Retinal pigment epithelial cell (primary cell): ENCODE results near the gene TNRC18.

Experiments used
- DNase-seq: peaks from one replicate; pipeline ENCODE4 v3.0.0-alpha.2; 2010; ENCODE audit warnings: low read depth
- H3K4me3 ChIP-seq: 2 replicates; pipeline ENCODE4 v1.5.1; 2011; ENCODE audit warnings: mild to moderate bottlenecking, low read length, control low read depth, moderate library complexity
- TF ChIP-seq, protein P1 (sequence below): conservative IDR thresholded peaks from 2 replicates; pipeline ENCODE4 v1.5.1; 2011; ENCODE audit warnings: low read depth, low read length, control low read depth, inconsistent platforms

The TNRC18 gene

DNA sequence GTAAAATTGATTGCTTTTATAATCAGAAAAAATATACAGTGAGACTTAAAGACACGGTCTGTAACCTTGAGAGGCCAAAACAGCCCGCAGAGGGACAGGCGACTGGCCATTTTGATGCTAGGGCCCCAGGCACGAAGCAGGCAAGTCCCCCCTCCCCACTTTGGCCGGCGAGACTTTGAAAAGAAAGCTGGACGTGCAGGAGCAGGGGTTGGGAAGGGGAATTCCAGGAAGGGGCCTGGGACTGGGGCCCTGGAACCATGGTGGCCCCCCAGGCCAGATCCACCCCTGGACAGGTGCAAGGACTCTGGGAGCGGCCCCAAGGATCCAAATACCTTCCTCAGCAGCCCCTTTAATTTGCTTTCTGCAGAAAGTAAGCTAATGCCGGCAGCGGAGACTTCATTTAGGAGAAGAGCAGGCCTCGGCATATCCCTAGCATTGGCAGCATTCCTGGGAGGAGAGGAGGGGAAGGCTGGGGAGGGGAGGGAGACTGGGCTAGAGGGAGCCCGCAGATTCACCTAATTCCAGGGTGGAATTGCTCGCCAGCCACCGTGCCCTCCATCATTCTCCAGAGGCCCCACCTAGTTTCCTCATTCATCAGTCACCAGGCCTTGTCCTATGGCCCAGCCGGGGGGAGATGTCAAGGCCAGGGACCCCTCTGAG lies 24.9 kb upstream of the TNRC18 start:
- H3K4me3 ChIP-seq: no peak overlapping the region
- no peak for DNase-seq
- TF ChIP-seq, protein P1, sequence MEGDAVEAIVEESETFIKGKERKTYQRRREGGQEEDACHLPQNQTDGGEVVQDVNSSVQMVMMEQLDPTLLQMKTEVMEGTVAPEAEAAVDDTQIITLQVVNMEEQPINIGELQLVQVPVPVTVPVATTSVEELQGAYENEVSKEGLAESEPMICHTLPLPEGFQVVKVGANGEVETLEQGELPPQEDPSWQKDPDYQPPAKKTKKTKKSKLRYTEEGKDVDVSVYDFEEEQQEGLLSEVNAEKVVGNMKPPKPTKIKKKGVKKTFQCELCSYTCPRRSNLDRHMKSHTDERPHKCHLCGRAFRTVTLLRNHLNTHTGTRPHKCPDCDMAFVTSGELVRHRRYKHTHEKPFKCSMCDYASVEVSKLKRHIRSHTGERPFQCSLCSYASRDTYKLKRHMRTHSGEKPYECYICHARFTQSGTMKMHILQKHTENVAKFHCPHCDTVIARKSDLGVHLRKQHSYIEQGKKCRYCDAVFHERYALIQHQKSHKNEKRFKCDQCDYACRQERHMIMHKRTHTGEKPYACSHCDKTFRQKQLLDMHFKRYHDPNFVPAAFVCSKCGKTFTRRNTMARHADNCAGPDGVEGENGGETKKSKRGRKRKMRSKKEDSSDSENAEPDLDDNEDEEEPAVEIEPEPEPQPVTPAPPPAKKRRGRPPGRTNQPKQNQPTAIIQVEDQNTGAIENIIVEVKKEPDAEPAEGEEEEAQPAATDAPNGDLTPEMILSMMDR: no peak

DNA sequence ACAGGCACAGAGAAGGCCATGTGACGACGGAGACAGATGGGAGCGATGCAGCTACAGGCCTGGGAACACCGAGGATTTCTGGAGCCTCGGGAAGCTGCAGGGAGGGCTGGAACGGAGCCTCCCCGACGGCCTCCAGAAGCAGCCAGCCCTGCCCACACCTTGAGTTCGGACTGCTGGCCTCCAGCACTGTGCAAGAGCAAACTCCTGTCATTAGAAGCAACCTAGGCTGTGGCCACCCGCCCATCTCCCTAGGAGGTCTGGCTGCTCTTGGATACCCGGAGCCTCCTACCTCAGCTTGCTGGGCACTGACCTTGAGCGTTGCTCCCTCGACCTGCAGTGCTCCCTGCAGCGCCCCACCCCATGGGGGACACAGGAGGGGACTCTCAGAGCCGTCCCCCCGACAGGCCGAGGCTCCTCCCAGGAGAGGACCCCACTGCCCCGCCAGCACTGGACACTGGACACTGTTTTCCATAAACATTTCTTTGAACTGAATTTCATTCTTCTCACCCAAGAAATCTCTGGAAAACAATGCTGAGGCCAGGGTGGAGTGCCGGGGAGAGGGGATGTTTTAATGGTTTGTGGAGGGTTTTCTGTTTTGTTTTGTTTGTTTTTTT lies 22.5 kb upstream of the TNRC18 start:
- TF ChIP-seq, protein P1: no peak
- no peak for DNase-seq

GRCh38 chr7:5443678-5444077 lies 20.0 kb upstream of the TNRC18 start:
- no peak for DNase-seq
- TF ChIP-seq, protein P1: no peak
- H3K4me3 ChIP-seq: no peak overlapping the region

More for the DNA sequence above, 22.5 kb upstream of the TNRC18 start:
- no peak overlapping the region for H3K4me3 ChIP-seq

- no peak for DNase-seq
- TF ChIP-seq, protein P1: no peak
- H3K4me3 ChIP-seq: no peak overlapping the region
Measured at GRCh38 chr7:5442757-5443305, 19.2 kb upstream of the TNRC18 start.

DNA sequence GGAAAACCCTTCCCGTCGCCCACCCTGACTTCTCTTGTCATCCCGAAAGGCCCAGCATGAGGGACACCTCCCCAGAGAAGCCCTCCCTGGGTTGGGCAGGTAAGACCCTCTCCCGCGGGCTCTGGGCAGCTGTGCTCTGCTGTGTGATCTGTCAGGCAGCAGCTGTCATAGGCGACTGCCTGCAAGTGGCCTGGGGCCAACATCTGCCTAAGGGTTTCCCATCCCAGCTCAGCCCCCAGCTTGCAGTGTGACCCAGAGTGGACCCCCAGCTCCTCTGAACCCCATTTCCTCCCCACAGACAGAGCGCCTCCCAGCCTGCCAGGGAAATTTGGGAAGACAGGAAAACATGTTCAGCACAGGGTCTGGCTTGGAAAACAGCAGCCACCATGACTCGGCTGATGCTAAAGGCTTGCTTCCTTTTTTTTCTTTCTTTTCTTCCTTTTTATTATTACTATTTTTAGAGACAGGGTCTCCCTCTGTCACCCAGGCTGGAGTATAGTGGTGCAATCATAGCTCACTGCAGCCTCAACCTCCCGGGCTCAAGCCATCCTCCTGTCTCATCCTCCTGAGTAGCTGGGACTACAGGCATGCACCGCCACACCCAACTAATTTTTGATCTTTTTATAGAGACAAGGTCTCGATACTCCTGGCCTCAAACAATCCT lies 18.3 kb upstream of the TNRC18 start:
- TF ChIP-seq, protein P1: no peak
- H3K4me3 ChIP-seq: no peak overlapping the region
- DNase-seq: no peak

DNA sequence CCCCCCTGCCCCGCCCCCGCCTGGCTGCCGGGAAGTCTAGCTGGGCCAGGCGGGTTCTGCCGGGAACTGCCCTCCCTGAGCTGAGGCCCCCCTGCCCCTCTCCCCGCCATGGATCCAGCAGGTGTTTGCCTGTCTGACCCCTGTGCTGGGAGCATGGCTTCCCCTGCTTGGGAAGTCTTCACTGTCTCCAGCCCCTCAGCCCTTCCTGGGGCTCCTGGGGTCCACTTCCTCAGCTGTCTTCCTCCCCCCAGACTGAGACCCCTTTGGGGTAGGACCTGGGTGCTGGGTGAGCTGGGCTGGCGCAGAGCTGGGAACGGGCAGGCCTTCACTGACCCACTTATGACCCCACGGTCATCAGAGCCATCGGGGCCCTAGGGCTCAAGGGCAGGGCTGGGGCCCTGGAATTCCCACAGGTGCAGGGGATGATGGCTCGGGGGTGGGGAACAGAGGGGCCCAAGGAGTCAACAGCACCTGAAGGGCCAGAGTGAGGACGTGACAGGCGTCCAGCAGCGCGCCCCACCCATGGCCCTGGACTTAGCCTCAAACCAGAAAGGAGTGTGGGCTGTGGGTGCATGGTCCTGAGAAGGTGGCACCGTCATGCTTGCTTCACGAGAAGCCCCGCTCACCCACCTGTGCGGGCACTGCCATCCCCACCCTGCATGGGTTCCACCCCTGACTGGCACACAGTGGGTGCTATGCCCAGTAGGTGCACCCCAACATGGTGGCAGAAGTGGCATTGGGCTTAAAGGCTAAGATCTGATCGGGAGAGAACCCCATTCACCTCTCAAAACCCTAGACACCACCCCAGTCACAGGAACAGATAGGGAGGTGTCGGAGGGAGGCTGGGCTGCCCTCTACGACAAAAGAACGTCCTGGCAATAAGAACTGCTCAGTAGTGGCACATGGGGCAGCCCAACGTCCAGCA lies 16.2 kb upstream of the TNRC18 start:
- TF ChIP-seq, protein P1: no peak
- DNase-seq: no peak
- H3K4me3 ChIP-seq: no peak overlapping the region
